Measurements from ENCODE around the gene CXCL17. TPM values are rescaled to one million over a fixed set of nuclear protein-coding genes. Genes with fewer than 3 reads are reported as not detected.

Gene CXCL17
- total RNA-seq, 1 experiment from 2014 or later: not detected

GRCh38 chr19:42441049-42441445 is 1.7 kb downstream of the CXCL17 start:
- Histone ChIP-seq H3K23me2 (ENCODE audit: insufficient read length, low read depth, low read length, poor library complexity, severe bottlenecking) (no peaks in the 10 kb centered on the region), H3K14ac (ENCODE audit: insufficient read depth, low read length) (no peak overlapping the region), H2BK20ac (ENCODE audit: low read depth, low read length, poor library complexity, severe bottlenecking) (no peak overlapping the region), H3K4me1 (ENCODE audit: insufficient read depth, low read length) (no peaks in the 10 kb centered on the region; the same call in 1 of the 2 replicates), H2BK120ac (ENCODE audit: low read depth, low read length, poor library complexity, severe bottlenecking) (no peak overlapping the region), H3K56ac (ENCODE audit: insufficient read length, low read depth, low read length) (no peak overlapping the region), H4K20me1 (ENCODE audit: control insufficient read depth, insufficient read depth, insufficient read length) (no peaks in the 10 kb centered on the region), H2BK15ac (ENCODE audit: low read depth, low read length) (no peak overlapping the region), H4K8ac (replicated peaks; ENCODE audit: insufficient read length, low read depth, low read length) (no peak overlapping the region), H2BK12ac (ENCODE audit: insufficient read length, low read depth, low read length) (no peak overlapping the region), H3T11ph (ENCODE audit: low read length) (no peak overlapping the region), H3K9me3 (ENCODE audit: control insufficient read depth, low read depth, low read length) (no peaks in the 10 kb centered on the region), H4K91ac (ENCODE audit: insufficient read length, low read depth, low read length) (no peak overlapping the region), H4K5ac (ENCODE audit: insufficient read length, low read depth, low read length) (no peak overlapping the region), H3K4me2 (ENCODE audit: insufficient read depth, insufficient read length, low read length) (no peak overlapping the region), H3K79me1 (ENCODE audit: insufficient read depth, low read depth, low read length, poor library complexity, severe bottlenecking) (no peaks in the 10 kb centered on the region), H3K27me3 (ENCODE audit: insufficient read depth, low read length) (no peaks in the 10 kb centered on the region), H3K18ac (ENCODE audit: insufficient read length, low read depth, low read length) (no peak overlapping the region), H3K23ac (ENCODE audit: insufficient read length, low read depth, low read length) (no peak overlapping the region), H3K79me2 (ENCODE audit: insufficient read depth, low read length) (no peaks in the 10 kb centered on the region), H3K9ac (ENCODE audit: extremely low read depth, insufficient read length, low read length) (no peak overlapping the region), H3K4ac (ENCODE audit: low read depth, low read length) (no peak overlapping the region), H2BK5ac (ENCODE audit: insufficient read length, low read length) (no peak overlapping the region), H2AK5ac (ENCODE audit: insufficient read length, low read length) (no peak overlapping the region), H3K27ac (ENCODE audit: insufficient read length, low read depth, low read length) (no peak overlapping the region), H2AFZ (ENCODE audit: low read length) (no peak overlapping the region)
- Mint-ChIP-seq H3K9me3 (no peaks in the 10 kb centered on the region), H3K4me3 (no peak overlapping the region), H3K36me3 (ENCODE audit: insufficient read depth in 1 of 3, low read depth in 3 of 3) (no peaks in the 10 kb centered on the region), H3K27me3 (ENCODE audit: low read depth) (peaks cover 31% of the 10 kb centered on the region), H3K27ac (no peak overlapping the region), H3K4me1 (peaks cover 37 to 42% of the 10 kb centered on the region in 2 experiments)
- DNase-seq: no peak
- WGBS (ENCODE audit: extremely low coverage, insufficient read length, low lambda C conversion rate): no CpG with 5 or more reads among the region's 2 CpGs
- no peak for TF ChIP-seq CTCF (conservative IDR thresholded peaks at IDR 0.05)

Data from H9 (cell line).